ENCODE measurements around the gene DPYSL4. TPM values are rescaled to one million over a fixed set of nuclear protein-coding genes. Genes with fewer than 3 reads are reported as not detected.
A peak's percentile ranks its signal among the peaks of the same experiment; 100 is the strongest.

DPYSL4 gene
- total RNA-seq, 1 donor from 2014 or later, result 26.1 TPM

GRCh38 chr10:132169766-132170560 lies 16.8 kb upstream of the DPYSL4 start:
- no peaks in the 10 kb centered on the region for H3K79me2 ChIP-seq (ENCODE audit: insufficient read depth, low read length)
- TF ChIP-seq CTCF (IDR thresholded peaks at IDR 0.05; ENCODE audit: insufficient read depth, low read depth, low read length) (no peak), EZH2 (IDR thresholded peaks at IDR 0.05; ENCODE audit: insufficient read depth, low read length) (no peak)
- no peak for DNase-seq (ENCODE audit: low read depth)
- H3K9ac ChIP-seq (ENCODE audit: low read length), result no peak overlapping the region
- no peaks in the 10 kb centered on the region for H3K36me3 ChIP-seq (ENCODE audit: insufficient read depth, low read length)
- peaks cover 4% of the 10 kb centered on the region for H3K9me3 Mint-ChIP-seq (ENCODE audit: unreplicated experiment)
- no peaks in the 10 kb centered on the region for H3K4me1 ChIP-seq (ENCODE audit: insufficient read depth, low read length)
- H2AFZ ChIP-seq (ENCODE audit: low read depth, low read length), result no peak overlapping the region
- H3K4me3 ChIP-seq (ENCODE audit: insufficient read depth, low read depth, low read length), result no peak overlapping the region
- no peak overlapping the region for H3K4me3 Mint-ChIP-seq (ENCODE audit: unreplicated experiment)
- no peaks in the 10 kb centered on the region for H4K20me1 ChIP-seq (ENCODE audit: insufficient read depth, low read length)
- H3K27me3 Mint-ChIP-seq (ENCODE audit: low read depth, unreplicated experiment), result peaks cover 58% of the 10 kb centered on the region
- H3K9me3 ChIP-seq (ENCODE audit: insufficient read depth, low read depth, low read length), result no peaks in the 10 kb centered on the region
- H3K4me2 ChIP-seq (ENCODE audit: low read length), result no peak overlapping the region
- H3K27ac ChIP-seq (ENCODE audit: low read depth, low read length), result no peak overlapping the region
- H3K36me3 Mint-ChIP-seq (ENCODE audit: low read depth, unreplicated experiment), result no peaks in the 10 kb centered on the region
- H3K27me3 ChIP-seq (ENCODE audit: insufficient read depth, low read length), result peaks cover 9% of the 10 kb centered on the region
- no peaks in the 10 kb centered on the region for H3K4me1 Mint-ChIP-seq (ENCODE audit: low read depth, unreplicated experiment)
- no peak for FAIRE-seq
- no peak overlapping the region for H3K27ac Mint-ChIP-seq (ENCODE audit: unreplicated experiment)

GRCh38 chr10:132170561-132171361 lies 16.0 kb upstream of the DPYSL4 start:
- Mint-ChIP-seq H3K27ac (ENCODE audit: unreplicated experiment) (no peak overlapping the region), H3K36me3 (ENCODE audit: low read depth, unreplicated experiment) (no peaks in the 10 kb centered on the region), H3K9me3 (ENCODE audit: unreplicated experiment) (peaks cover 4% of the 10 kb centered on the region), H3K4me1 (ENCODE audit: low read depth, unreplicated experiment) (no peaks in the 10 kb centered on the region), H3K27me3 (ENCODE audit: low read depth, unreplicated experiment) (peaks cover 62% of the 10 kb centered on the region), H3K4me3 (ENCODE audit: unreplicated experiment) (peak overlapping the region; percentile 23)
- FAIRE-seq, result no peak
- Histone ChIP-seq H3K27ac (ENCODE audit: low read depth, low read length) (no peak overlapping the region), H3K9ac (ENCODE audit: low read length) (no peak overlapping the region), H3K36me3 (ENCODE audit: insufficient read depth, low read length) (no peaks in the 10 kb centered on the region), H3K79me2 (ENCODE audit: insufficient read depth, low read length) (no peaks in the 10 kb centered on the region), H3K4me3 (ENCODE audit: insufficient read depth, low read depth, low read length) (no peak overlapping the region), H3K4me2 (ENCODE audit: low read length) (no peak overlapping the region), H3K27me3 (ENCODE audit: insufficient read depth, low read length) (peaks cover 17% of the 10 kb centered on the region), H3K4me1 (ENCODE audit: insufficient read depth, low read length) (no peaks in the 10 kb centered on the region), H4K20me1 (ENCODE audit: insufficient read depth, low read length) (no peaks in the 10 kb centered on the region), H2AFZ (ENCODE audit: low read depth, low read length) (no peak overlapping the region), H3K9me3 (ENCODE audit: insufficient read depth, low read depth, low read length) (no peaks in the 10 kb centered on the region)
- DNase-seq (ENCODE audit: low read depth), result no peak
- TF ChIP-seq EZH2 (IDR thresholded peaks at IDR 0.05; ENCODE audit: insufficient read depth, low read length) (no peak), CTCF (IDR thresholded peaks at IDR 0.05; ENCODE audit: insufficient read depth, low read depth, low read length) (no peak)

All from astrocyte (in vitro differentiated cells and primary cell).